Bronchial epithelial cell (primary cell): ENCODE results near the gene FGR. TPM values are rescaled to one million over a fixed set of nuclear protein-coding genes. Genes with fewer than 3 reads are reported as not detected.

Experiments
- DNase-seq: peaks from one replicate; pipeline ENCODE4 v3.0.0-alpha.2; 2010; ENCODE audit warnings: low read depth
- FAIRE-seq: peaks from 2 replicates; lab custom pipeline; 2011; peaks lifted over from hg19 to GRCh38; lab: Jason Lieb, UNC
- H3K27me3 ChIP-seq: 2 replicates; pipeline ENCODE4 v1.5.1; 2011; ENCODE audit warnings: low read length; ENCODE audit not compliant: control insufficient read depth, insufficient read depth
- H3K36me3 ChIP-seq: 2 replicates; pipeline ENCODE4 v1.5.1; 2011; ENCODE audit warnings: low read length; ENCODE audit not compliant: control insufficient read depth, insufficient read depth
- H3K4me3 ChIP-seq: 2 replicates; pipeline ENCODE4 v1.5.1; 2011; ENCODE audit warnings: mild to moderate bottlenecking, low read depth, low read length, control low read depth
- total RNA-seq: library from RNA; depleted of rRNA; stranded (reverse); fragments of >200 nt; gene quantifications from 2 replicates; pipeline ENCODE4 v1.2.1, GENCODE V29; 2014
- TF ChIP-seq, protein P1 (sequence below): IDR thresholded peaks from 2 replicates; pipeline ENCODE4 v1.5.1; 2011; ENCODE audit warnings: mild to moderate bottlenecking, moderate library complexity, low read length, control low read depth, inconsistent platforms; ENCODE audit not compliant: insufficient read depth, severe bottlenecking

The FGR gene
- total RNA-seq, 1 donor from 2014 or later, result 1.1 TPM

DNA sequence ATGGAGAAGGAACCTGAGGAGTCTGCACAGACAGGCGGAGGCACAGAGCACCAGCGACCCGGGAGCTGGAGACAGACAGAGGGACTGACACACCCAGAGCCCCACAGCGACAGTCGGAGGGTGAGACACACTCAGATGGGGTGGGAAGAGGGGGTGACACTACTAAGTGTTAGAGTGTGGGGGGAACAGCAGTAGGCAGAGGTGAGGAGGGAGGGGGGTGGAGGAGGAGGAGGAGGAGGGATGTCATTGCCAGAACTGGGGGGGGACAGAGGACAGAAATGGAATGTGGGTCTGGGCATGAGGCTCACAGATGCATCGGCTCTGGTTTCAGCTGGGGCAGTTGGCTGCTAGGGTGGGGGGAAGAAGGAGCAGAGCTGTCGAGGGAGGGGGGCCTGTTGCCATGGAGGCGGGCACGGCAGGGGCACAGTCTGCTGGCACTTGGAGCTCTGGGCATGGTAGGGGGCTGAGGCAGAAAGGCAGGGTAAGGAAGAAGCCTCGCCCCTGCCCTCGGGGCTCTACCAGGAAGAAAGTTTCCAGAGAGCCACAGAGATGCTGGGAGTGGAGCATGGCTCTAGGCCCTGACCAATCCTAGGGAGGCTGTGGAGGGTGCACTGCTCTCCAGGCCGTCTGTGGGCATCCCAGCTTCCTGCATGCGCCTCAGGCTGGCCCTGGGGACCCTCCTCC lies 68.4 kb downstream of the FGR start:
- H3K27me3 ChIP-seq, result no peaks in the 10 kb centered on the region
- FAIRE-seq (no peak), DNase-seq (no peak)
- TF ChIP-seq, protein P1, sequence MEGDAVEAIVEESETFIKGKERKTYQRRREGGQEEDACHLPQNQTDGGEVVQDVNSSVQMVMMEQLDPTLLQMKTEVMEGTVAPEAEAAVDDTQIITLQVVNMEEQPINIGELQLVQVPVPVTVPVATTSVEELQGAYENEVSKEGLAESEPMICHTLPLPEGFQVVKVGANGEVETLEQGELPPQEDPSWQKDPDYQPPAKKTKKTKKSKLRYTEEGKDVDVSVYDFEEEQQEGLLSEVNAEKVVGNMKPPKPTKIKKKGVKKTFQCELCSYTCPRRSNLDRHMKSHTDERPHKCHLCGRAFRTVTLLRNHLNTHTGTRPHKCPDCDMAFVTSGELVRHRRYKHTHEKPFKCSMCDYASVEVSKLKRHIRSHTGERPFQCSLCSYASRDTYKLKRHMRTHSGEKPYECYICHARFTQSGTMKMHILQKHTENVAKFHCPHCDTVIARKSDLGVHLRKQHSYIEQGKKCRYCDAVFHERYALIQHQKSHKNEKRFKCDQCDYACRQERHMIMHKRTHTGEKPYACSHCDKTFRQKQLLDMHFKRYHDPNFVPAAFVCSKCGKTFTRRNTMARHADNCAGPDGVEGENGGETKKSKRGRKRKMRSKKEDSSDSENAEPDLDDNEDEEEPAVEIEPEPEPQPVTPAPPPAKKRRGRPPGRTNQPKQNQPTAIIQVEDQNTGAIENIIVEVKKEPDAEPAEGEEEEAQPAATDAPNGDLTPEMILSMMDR, result no peak
- H3K36me3 ChIP-seq, result peaks cover 14% of the 10 kb centered on the region
- no peak overlapping the region for H3K4me3 ChIP-seq

DNA sequence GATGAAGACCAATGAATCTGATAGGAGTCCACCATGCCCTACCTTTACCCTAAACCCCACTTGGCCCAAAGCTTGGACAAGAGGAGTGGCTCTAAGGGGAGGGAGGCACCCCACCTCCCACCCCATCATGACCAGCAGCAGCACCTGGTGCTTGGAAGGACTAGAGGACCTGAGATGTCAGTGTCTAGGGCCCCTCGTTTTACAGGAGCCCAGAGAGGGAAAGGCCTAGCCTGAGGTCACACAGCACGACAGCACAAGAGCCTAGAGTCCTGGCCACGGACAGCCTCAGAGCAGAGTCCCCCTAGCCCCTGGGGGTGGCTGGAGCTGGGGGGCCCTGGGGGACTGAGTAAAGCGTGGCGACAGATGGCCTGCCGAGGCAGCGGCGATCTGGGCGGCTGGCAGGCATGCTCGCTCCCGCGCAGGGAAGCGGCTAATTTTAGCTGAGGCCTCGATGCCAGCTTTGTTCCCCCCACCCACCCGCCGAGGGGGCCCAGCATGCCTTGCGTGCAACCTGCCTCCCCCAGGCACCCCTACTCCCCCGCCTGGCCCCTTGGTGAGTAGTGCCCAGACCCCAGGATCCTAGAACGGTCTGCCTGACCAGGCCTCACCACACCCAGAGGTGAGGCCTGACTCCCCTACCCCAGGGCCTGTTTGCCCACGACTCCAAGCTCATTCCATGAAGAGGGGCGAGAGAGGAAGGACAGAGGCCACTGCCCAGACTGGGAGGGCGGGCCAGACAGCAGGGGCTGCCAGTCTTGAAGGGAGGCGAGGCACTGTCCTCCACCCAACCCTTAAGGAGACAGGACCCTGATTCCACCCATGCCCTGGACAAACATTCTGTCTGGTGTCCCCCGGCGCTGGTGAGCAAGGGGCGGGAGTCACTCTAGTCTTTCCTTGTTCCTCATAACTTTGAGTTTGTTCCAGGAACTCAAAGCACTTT lies 70.0 kb downstream of the FGR start:
- no peak overlapping the region for H3K4me3 ChIP-seq
- FAIRE-seq (no peak), DNase-seq (no peak)
- H3K36me3 ChIP-seq, result peaks cover 16% of the 10 kb centered on the region
- no peaks in the 10 kb centered on the region for H3K27me3 ChIP-seq
- TF ChIP-seq, protein P1, result no peak

DNA sequence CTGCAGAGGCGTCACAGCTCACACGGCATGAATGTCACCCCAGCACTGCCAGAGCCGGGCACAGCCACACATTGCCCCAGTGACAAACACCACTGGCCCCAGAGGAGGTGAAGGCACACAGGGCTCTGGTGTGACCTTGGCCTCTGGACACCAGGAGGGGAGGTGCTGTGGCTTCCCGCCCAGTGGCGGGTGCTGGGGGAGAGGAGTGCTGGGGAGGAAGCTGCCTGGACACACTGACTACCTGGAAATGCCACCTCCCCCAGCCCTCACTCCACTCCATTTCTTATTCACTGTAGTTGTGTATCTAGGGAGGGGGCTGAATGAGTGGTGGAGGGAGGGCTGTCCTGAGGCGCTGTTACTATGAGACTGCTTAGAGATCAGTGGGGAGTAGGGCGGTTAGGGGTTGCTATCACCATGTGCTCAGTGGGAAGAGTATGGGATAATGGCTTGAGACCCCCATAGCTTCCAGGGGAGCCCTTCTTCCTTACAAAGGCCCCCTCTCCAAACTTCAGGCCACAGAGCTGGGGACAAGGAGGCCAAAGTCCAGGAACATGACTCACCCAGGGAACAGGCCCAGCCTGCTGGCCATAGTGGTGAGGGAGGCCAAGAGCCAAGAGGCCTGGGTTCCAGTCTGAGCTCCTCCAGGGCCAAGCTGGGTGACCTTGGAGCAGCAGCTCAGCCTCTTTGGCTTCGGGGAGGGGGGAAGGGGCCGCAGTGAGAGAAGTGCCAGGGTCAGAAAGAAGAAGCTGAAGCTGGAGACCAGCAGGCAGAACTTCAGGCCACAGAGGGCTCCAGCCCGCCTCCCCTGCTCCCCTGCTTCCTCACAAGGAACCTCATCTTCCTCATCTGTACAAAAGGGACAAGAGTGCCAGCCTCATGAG lies 71.2 kb downstream of the FGR start:
- FAIRE-seq (no peak), DNase-seq (no peak)
- H3K27me3 ChIP-seq, result no peaks in the 10 kb centered on the region
- H3K36me3 ChIP-seq, result peaks cover 16% of the 10 kb centered on the region
- TF ChIP-seq, protein P1, result no peak
- no peak overlapping the region for H3K4me3 ChIP-seq

DNA sequence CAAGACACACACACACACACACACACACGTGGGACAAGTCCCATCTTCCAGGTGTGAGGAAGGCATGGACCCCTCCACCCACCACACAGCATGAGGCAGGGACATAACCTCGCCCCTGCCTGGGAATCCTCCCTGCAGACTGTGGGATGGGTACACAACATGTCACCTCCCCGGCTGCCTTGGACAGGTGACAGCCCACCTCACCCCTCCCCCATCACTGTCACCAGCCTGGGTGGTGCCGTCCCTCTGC lies 71.7 kb downstream of the FGR start:
- no peak for FAIRE-seq
- TF ChIP-seq, protein P1, result no peak
- no peak overlapping the region for H3K4me3 ChIP-seq
- peaks cover 21% of the 10 kb centered on the region for H3K36me3 ChIP-seq
- DNase-seq, result no peak
- H3K27me3 ChIP-seq, result no peaks in the 10 kb centered on the region

DNA sequence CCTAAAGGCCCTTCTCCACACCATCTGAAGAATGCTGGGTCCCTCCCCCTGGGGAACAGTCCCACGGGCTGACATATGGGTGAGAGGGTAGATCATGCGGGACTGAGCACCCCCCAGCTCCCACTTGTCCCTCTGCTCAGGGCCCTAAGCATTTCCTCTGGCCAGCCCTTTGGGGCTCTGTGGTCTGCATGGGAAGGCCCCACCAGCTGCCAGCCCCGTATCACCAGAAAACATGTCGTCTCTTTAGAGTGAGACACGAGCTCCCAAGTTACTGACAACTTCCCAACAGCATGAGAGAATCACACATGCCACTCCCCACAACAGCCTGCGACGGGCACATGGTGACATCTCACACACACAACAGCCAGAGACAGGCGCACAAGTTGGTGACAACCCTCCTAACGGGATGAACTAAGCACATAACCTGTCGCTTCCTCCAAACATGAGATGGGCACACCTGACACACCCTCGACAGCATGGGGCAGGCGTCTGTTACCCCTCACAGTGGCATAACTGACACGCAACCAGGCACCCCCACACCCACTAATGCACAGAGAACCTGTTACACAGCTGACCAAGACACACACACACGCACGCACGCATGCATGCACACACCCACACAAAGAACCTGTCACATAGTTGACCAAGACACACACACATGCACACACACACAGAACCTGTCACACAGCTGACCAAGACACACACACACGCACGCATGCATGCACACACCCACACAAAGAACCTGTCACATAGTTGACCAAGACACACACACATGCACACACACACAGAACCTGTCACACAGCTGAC lies 72.2 kb downstream of the FGR start:
- peak; percentile 100 for FAIRE-seq
- TF ChIP-seq, protein P1, result no peak
- no peak for DNase-seq
- peaks cover 21% of the 10 kb centered on the region for H3K36me3 ChIP-seq
- no peaks in the 10 kb centered on the region for H3K27me3 ChIP-seq
- no peak overlapping the region for H3K4me3 ChIP-seq

Other genes with a start within 250 kb of the FGR start
- not detected in 2 replicates for gene GPR3, start 242.6 kb downstream of the FGR start, total RNA-seq
- 22.1 and 38.3 TPM in 2 replicates for gene WASF2, start 145.0 kb downstream of the FGR start, total RNA-seq
- gene AHDC1, start 31.0 kb downstream of the FGR start, total RNA-seq, result 5.0 and 14.6 TPM in 2 replicates
- 1.3 and 2.8 TPM in 2 replicates for gene IFI6, start 37.0 kb upstream of the FGR start, total RNA-seq
- gene FAM76A, start 90.8 kb upstream of the FGR start, total RNA-seq, result 12.6 and 14.7 TPM in 2 replicates
- gene STX12, start 138.0 kb upstream of the FGR start, total RNA-seq, result 29.7 and 36.2 TPM in 2 replicates
- gene PPP1R8, start 195.6 kb upstream of the FGR start, total RNA-seq, result 46.7 and 51.9 TPM in 2 replicates
- gene THEMIS2, start 237.4 kb upstream of the FGR start, total RNA-seq, result 2.1 and 2.4 TPM in 2 replicates